ENCODE measurements around the gene NADSYN1.

The NADSYN1 gene

DNA sequence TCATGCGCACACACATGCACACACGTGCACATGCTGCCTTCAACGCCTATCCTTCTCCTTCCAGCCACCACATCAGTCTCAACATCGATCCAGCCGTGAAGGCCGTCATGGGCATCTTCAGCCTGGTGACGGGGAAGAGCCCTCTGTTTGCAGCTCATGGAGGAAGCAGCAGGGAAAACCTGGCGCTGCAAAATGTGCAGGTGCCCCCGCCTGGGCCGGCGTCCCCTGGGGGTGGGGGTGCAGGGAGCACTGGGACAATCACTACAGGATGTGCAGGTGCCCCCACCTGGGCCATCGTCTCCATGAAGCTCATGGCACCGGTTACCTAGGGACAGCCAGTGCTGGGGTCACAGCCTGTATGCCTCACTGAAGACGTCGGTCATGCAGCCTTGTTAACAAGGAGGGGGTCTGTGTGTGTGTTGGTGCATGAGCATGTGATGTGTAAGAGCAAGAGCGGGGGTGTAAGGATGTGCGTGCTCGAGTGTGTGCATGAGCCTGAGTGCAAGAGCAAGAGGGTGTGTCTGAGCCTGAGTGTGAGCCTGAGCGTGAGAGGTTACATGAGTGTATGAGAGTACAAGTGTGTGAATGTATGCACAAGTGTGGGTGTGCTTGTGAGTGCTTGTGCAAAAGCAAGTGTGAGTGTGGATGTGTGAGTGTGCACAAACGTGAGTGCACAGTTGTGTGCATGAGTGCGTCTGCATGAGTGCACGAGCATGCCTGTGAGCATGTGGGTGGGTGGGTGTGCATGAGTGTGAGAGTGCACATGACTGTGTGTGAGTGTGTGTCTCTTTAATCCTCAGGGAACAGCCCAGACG is 31.5 kb downstream of the NADSYN1 start:
- TF ChIP-seq, protein P1, sequence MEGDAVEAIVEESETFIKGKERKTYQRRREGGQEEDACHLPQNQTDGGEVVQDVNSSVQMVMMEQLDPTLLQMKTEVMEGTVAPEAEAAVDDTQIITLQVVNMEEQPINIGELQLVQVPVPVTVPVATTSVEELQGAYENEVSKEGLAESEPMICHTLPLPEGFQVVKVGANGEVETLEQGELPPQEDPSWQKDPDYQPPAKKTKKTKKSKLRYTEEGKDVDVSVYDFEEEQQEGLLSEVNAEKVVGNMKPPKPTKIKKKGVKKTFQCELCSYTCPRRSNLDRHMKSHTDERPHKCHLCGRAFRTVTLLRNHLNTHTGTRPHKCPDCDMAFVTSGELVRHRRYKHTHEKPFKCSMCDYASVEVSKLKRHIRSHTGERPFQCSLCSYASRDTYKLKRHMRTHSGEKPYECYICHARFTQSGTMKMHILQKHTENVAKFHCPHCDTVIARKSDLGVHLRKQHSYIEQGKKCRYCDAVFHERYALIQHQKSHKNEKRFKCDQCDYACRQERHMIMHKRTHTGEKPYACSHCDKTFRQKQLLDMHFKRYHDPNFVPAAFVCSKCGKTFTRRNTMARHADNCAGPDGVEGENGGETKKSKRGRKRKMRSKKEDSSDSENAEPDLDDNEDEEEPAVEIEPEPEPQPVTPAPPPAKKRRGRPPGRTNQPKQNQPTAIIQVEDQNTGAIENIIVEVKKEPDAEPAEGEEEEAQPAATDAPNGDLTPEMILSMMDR (conservative IDR thresholded peaks at IDR 0.05) = no peak
- H3K27ac ChIP-seq = no peak overlapping the region

GRCh38 chr11:71485063-71485399 is 32.0 kb downstream of the NADSYN1 start:
- TF ChIP-seq, protein P1 (conservative IDR thresholded peaks at IDR 0.05) = no peak
- no peak overlapping the region for H3K27ac ChIP-seq

GRCh38 chr11:71485466-71485865 is 32.5 kb downstream of the NADSYN1 start:
- TF ChIP-seq, protein P1 (conservative IDR thresholded peaks at IDR 0.05) = no peak
- no peak overlapping the region for H3K27ac ChIP-seq

- no peak overlapping the region for H3K27ac ChIP-seq
- TF ChIP-seq, protein P1 (conservative IDR thresholded peaks at IDR 0.05) = no peak
Observed at GRCh38 chr11:71486320-71486719, 33.3 kb downstream of the NADSYN1 start.

DNA sequence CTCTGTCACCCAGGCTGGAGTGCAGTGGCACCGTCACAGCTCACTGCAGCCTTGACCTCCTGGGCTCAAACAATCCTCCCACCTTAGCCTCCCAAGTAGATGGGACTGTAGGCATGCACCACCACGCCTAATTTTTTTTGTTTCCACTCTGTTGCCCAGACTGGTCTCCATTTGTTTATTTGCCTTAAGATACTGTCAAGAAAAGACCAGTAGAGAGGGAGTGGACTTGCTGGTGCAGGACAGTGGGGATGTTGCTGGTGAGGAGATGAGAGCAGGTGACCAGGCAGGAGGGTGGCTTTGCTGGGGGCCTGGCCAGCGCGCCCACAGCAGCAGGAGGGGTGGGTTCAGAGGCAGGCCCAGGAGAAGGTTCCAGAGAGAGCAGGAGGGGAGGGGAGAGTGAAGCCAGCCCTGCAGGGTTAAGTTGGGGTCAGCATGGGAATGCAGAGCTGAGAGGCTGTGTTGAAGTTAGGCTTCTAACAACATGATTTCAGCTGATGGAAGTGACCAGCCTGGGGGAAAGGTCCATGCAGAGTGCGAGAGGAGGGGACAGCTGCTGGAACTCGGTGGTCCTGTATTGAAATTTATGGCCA is 35.8 kb downstream of the NADSYN1 start:
- H3K27ac ChIP-seq = no peak overlapping the region
- TF ChIP-seq, protein P1 (conservative IDR thresholded peaks at IDR 0.05) = no peak

DNA sequence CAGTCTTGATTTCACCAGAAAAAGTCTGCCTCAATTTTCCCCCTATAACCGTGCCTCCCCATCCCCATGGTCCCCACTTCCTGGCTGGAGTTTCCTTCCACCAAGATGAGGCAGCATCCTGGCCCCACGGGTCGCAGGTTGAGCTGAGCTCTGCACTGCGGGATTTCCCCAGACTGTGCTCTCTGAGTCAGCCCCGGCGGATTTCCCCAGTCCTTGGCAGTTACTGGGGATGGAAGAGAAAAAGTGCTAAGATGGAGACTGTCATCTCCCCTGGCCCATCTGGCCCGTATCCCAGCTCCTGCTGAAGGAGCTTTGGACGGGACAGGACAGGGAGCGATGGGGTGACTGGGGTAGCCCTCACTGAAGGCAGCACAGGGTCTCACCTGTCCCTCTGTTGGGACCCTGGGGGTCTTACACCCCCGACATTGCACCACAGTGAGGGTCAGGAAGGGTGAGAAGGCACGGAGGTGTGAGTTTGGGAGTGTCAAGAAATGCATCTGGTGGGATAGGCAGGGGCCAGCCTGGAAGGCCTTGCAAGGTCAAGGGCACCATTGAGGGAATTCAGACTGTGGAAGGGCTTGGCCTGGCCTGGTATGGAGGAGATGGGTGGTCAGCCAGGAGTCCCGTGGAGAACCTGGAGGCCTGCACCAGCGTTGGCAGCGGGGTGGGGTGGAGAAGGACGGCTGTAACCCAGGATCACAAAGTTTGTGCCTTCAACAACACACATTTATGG is 36.5 kb downstream of the NADSYN1 start:
- TF ChIP-seq, protein P1 (conservative IDR thresholded peaks at IDR 0.05) = no peak
- no peak overlapping the region for H3K27ac ChIP-seq

DNA sequence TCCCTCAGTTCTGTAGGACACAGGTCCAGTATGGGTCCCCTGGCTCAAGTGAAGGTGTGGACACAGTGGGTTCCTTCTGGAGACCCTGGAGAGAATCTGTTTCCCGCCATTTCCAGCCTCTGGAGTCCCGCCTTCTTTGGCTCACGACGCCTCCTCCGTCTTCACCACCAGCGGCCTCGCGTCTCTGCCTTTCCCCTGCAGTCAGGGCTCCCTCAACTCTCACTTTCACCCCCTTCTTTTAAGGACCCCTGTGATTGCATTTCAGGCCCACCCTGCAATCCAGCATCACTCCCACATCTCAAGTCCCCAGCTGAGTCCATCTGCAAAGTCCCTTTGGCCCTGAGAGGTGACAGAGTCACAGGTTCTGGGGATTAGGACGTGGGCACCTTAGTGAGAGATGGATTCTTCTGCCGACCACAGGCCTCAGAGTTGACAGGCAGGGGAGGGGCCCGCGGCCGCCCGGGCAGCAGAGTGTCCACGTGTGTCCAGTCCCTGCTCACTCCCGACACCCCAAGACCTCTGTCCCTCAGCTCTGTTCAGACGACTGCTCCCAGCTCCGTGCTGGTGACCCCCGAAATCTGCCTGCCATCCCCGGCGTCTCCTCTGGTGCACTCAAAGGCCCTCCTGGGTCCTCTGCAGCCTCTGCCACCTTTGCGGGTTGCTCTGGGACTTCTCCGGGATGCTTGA is 37.2 kb downstream of the NADSYN1 start:
- no peak overlapping the region for H3K27ac ChIP-seq
- TF ChIP-seq, protein P1 (conservative IDR thresholded peaks at IDR 0.05) = no peak
